ENCODE data around the gene KDM8. TPM values are rescaled to one million over a fixed set of nuclear protein-coding genes. Genes with fewer than 3 reads are reported as not detected.

Gene KDM8
- total RNA-seq (2014; rRNA removed; shearing (Covaris generic)): 2.3 and 3.7 TPM in 2 replicates

DNA sequence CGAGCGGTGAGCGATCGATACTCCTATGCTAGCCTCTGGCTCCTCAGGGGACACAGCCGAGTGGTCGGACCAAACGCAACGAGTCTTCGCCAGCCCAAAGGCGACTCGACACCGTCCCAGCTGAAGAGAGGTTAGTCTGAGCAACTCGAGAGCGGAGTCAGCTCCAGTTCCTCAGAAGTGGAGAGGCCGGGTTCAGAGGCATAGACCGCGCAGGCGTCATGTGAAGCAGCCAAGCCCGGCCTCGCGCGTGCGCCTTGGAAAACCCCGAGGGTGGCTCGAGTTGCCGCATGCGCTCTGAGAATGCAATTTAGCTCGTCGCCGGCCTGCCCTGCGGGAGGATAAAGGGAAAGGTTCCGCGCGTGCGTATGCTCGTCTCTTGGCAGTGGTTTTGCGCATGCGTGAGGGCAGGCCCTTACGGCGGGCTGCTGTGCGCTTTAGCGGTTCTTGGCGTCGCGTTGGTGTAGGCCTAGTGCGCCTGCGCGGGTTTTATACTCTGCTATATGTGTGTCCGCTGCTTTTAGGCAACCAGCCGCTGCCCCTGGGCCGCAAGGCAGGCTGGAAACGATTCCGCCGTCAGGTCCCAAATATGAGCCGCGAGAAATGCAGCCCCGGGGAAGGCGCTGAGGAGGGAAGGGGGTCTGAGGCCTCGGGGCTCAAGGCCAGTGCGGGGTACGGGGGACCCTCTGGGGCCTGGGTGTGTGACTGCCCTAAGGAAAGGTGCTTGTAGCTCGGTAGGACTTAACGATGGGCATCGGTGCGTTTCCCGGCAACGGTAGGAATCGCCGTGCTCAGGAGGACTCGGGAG lies at the start of gene KDM8:
KDM8 (plus strand) TSS at position 20 of the 805 bp plus-strand sequence. CDS start 6,598 bp downstream, outside the sequence.
- DNase-seq (ENCODE audit: low read depth): peak; percentile 99

DNA sequence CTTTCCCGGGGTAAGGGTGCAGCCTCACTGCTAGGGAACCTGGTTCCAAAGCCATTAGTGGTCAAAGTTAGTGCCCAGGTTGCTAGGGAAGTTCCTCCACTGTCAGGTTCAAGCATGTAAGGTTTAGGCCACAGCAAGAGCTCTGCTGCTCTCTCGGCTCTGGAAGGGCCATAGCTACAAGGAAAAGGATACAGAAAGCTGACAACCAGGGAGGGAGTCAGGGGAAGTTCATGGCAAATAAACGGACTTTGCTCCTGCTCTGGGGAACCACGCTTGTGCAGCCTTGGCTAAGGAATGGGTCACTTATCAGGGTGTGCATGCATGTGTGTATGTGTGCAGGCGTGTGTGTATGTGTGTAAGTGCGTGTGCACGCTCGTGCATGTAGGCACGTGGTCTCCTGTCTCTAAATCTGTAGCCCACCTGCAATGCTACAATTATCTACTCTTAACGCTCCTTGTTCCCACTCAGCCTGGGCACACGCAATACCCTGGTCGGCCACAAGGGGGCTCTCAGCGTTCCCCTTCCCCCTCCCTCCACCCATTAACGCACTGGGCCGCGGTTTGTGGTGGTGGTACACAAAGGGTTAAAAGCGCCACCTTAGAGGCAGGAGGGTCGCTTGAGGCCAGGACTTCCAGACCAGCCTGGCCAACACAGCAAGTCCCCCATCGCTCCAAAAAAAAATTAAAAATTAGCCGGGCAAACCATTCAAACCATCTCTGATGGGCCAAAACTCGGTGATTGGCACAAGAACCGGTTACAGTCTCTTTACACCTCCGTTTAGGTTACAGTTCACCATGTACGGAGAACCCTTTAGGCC lies 48.4 kb upstream of the KDM8 start:
- DNase-seq (ENCODE audit: low read depth): peak; percentile 44

DNA sequence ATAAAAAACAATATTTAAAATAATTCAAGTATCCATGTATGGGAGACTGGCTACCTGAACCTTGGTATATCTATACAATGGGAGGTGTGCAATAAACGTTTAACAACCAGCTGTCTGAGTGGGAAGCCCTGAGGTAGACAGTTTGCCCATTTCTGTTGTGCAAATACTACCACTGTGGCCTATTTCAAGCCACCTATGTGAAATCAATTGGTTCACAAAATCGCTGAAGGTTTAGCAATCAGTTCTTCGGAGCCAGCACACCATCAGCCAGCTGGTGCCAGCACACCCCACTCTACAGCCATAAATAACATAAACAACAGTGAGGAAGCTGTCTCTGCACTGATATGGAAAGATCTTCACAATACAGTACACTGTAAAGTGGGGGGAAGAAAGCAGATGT lies 46.7 kb upstream of the KDM8 start:
- no peak for DNase-seq (ENCODE audit: low read depth)

DNA sequence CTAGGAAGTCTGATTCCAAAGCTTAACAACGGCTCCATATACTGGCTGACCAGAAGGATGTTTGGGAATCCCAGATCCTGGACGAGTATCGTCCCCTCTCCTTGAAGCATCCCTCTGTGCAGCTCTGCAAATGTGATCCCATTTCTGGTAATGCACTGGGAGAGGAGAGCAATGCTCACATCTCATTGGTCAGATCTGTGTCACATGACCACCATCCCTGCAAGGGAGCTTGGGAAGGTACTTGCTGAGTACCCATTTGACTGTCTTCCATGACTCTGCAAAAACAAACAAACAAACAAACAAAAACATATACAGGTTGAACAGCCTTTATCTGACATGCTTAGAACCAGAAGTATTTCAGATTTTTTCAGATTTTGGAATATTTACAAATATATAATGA lies 41.9 kb upstream of the KDM8 start:
- DNase-seq (ENCODE audit: low read depth): no peak

DNA sequence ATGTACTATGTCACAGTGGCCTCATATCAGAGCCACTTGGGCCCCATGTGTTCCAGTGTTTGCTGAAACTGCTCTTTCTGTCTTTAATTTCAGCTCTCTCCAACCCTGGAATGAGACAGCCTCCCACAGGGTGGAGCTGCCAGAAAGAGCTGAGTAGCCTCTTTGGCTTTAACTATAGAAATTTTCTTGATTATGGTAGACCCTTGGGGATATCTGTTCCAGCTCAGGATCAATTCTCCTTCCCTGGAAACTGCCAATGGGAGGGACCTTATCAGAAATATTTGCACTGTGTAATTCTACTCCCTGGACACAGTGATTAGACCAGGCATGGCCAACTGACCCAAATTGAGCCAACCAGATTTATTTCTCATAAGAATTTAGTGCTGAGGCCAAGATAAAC lies 39.0 kb upstream of the KDM8 start:
- DNase-seq (ENCODE audit: low read depth): no peak

DNA sequence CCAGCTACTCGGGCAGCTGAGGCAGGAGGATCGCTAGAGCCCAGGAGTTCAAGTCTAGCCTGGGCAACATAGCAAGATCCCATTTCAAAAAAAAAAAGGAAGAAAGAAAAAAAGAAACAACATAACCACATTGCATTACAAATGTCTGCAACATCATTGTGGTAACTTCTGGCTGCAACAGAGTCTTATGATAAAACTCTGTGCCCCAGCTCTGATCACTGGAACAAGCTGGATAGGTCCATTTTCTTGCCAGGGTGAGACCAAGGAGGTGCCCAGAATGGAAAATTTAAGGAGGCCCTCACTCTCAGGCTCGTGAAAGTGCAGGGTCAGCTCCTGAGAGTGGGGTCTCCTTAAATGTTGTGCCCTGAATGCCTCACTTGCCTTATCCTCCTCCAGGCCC lies 37.8 kb upstream of the KDM8 start:
- DNase-seq (ENCODE audit: low read depth): no peak

DNA sequence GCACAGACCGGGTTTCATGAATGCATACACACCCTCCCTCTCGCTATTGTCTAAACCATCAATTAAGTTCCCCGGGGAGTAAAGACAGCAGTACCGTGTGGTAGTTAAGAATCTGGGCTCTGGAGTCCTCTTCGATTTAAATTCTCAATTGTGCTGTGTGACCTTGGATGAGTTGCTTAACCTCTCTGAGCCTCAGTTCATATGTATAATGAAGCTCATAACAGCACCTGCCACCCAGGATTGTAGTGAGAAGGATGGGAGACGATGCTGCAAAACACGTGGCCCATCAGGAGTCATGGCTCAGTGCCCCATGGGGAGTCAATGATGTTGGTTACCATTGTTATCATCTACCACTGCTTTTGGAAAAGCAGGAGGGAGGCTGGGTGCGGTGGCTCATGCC lies 34.5 kb upstream of the KDM8 start:
- DNase-seq (ENCODE audit: low read depth): no peak

DNA sequence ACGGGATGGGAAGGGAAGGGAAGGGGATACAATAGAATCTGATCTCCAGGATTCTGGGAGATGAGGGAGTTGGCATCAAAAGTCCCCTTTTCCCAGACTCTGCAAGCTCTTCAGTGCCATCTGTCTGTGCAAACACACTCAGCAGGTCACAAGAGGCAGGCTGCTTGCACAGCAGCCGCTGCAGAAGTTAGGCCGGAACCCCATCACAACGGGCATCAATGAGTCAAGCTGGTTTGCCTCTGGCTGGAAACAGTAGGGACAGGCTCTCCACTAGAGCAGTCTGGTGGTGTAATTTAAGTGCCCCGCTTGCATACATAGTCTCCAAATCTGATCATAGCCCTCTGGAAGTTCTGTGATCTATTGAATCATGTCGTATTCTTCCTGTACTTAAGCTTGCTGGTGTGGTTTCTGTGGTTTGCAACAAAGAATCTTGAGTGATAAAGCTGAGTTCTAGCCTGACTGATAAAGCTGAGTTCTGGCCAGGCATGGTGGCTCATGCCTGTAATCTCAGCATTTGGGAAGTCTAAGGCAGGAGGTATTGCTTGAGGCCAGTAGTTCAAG lies 33.7 kb upstream of the KDM8 start:
- peak; percentile 86 for DNase-seq (ENCODE audit: low read depth)

DNA sequence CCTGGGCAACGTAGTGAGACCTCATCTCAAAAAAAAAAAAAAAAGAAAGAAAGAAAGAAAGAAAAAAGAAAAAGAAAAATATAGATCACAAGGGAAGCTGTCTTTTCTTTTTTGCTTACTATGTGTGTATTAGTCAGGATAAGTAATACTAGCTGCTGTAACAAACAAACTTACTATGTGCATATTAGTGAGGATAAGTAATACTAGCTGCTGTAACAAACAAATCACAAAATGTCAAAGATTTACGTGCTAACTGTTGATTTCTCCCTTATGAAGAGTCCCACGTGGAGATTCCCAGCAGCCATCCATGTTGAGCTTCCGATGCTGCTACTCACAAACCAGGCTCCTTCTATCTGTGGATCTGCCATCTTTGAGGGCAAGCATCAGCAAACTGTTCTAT lies 31.7 kb upstream of the KDM8 start:
- no peak for DNase-seq (ENCODE audit: low read depth)

DNA sequence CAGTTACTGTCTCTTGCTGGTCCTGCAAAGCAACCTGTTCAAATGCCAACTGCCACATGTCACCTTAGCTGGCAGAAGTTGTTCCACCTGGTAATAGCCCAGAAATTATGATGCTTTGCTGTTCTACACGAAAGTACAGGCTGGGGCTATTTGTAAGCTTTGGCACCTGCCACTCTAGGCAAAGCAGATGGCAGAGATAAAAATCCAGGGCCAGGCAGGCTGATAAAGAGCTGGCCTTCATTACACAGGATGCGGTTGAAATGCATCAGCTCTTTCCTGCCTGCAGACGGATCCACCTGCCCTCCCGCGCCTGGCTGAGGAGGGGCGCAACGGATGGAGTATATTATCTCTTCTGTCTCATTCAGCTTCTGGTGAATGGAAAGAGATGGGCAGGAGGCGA lies 29.3 kb upstream of the KDM8 start:
- DNase-seq (ENCODE audit: low read depth): no peak

DNA sequence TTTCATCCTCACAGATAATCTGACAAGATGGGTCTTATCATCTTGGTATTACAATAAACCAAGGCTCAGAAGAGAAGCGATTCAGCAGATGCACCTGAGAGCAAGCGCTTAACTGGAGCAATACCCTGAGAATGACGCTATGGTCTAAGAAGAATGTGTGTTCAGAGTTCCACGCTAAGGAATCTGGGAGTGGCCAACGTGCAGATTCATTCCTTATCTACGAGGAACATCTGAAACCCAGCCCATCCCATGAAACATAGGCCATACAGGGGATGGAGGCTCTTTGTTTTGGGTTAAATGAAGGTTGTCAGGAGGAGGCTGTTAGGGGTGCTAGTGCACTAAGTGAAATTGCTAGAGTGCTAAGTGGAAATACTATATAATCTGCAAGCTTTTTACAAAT lies 28.5 kb upstream of the KDM8 start:
- DNase-seq (ENCODE audit: low read depth): peak; percentile 7

DNA sequence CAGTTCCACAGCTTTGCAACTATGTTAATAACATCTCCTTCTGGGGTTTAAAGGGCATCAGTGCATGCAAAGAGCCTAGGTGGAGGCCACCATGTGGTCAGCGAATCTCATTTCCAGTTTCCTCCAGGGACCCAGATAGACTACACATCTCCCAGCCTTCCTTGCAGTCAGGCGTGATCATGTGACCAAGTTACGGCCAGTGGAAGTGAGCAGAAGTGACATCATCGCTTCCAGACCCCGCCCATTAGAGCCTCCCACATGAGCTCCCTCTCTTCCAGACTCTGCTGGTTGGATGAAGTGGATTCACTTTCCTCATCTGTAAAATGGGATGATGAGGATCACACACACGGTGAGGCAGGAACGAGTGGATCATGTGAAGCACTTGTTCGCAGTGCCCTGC lies 27.4 kb upstream of the KDM8 start:
- no peak for DNase-seq (ENCODE audit: low read depth)

DNA sequence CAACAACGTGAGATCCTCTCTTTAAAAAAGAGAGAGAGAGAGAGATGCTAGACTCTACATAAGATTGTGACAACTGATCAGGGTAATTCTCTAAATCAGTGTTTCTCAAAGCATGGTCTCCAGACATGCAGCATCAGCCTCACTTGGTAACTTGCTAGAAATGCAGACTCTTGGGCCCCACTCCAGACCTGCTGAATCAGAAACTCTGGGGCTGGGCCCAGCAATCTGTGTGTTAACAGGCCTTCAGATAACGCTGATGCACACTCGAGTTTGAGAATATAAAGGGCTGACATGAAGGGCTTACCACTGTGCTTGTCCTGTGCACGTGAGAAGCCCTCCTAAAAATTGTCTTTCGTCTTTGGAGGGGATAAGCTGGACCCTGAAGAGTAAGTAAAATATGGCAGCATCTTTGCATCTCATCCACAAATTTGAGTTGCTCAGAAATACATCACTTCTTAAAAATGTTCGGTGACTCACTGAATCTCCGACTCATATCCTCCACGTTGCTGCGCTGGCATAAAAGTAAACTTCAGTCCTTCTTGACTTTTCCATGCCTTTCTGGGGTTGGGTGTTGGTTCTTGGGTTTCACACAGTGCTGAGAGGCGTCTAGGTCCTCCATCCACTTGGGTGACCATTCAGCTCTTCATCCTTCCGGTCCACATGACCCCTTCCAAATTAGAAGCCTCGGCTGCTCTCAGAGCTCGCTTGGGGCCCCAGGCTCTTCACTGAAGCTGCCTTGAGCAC lies 26.1 kb upstream of the KDM8 start:
- peak; percentile 58 for DNase-seq (ENCODE audit: low read depth)

DNA sequence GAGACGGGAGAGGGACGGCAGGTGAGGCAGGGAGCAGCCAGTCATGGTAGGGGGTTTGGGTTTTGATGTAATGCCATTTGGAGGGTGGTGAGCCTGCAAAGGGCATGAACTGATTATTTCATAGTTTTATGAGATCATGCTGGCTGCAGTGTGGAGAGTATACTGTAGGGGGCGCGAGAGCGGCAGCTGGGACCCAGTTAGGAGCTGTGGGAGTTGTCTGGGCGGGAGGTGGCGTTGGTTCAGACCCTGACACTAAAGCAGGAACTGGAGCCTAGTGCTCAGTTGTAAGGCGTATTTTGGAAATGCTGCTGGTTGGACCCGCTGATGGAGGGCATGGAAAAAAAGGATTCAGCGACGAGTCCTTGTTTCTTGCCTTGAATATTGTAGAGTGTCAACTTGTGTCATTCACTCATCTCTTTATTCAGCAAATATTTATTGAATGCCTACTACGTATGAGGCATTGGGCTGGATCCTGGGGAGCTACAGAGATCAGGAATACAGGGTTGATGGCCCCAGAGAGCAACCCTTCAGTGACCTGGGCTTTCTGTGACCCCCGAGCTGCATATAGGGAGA lies 23.7 kb upstream of the KDM8 start:
- DNase-seq (ENCODE audit: low read depth): peak; percentile 65

DNA sequence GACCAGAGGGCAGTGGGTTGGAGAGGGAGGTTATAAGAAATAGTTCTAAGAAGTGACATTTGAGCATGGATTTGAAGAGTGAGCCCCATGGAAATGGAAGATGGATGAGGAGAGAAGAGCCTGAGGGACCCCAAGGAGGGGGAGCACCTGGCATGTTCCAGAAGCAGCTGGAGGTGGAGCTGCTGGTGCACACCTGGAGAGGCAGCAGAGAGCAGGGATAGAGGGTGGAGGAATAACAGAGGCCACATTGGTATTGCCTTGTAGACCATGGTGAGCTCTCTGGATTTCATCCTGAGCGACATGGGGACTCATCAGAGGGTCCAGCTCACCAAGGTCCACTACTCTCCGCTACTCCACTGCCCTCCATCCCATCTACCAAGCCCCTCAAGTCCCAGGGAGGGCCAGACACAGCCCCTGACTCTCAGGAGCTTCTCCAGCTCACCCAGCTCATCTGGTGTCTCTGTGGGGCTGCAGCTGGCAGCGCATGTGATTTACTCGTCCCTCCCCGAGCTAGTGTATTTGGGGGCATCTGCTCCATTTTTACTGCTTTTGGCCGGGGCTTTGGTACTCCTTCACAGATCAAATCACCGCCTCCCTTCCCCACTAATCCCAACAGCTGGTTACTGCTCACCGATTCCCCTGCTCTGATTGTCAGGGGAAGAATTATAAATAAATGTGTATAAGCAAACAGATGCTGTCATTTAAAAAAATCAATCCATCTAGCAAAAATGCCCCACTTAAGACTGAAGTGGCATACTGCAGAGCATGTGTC lies 22.1 kb upstream of the KDM8 start:
- DNase-seq (ENCODE audit: low read depth): no peak

DNA sequence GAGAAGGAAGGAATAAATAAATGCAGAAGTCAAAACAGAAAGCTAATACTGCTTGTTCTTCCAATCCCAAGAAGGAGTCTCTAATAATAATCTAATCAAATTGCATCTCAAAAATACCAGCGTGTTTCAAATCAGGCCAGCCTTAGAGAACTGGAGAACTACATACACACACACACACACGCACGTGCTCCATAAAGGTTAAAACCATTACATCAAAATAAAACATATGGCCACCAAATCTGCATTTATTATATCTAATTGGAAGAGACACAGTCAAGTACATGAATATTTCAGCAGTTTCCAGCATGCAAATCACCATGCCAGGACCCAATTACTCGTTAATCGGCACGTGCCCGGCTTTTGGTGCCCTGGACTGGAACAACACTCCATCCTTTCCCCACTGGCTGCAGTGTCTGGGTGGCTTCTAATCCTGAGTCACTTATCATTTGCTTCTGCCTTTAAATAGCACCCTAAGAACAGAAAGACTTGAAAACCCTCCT lies 20.4 kb upstream of the KDM8 start:
- no peak for DNase-seq (ENCODE audit: low read depth)

DNA sequence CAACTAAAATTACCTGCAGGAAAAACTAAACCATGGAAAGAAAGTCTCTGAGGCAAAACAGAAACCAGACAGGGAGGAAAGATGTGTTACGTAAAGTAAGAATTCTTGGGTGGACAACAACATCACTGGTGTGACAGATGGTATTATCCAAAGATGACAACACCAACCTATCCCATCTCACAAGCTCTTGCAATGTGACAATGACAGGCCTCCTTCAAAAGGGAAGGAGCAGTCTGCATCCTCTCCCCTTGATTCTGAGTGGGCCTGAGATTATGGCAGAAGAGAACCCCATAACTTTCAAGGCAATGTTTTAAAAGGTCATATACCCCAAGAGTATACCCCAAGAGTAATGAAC lies 17.6 kb upstream of the KDM8 start:
- no peak for DNase-seq (ENCODE audit: low read depth)

DNA sequence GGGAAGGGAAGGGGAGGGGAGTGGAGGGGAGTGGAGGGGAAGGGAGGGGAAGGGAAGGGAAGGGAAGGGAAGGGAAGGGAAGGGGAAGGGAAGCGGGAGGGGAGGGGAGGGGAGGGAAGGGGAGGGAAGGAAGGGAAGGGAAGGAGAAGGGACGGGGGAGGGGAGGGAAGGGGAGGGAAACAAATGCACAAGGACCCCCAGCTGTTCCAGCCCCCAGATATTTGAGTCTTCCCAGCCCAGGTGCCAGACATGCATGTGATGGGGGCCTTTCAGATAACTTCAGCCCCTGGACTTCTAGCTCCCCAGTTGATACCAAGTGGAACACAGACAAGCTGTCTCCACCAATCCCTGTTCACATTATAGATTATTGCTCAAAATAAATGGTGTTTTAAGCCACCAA lies 14.7 kb upstream of the KDM8 start:
- no peak for DNase-seq (ENCODE audit: low read depth)

DNA sequence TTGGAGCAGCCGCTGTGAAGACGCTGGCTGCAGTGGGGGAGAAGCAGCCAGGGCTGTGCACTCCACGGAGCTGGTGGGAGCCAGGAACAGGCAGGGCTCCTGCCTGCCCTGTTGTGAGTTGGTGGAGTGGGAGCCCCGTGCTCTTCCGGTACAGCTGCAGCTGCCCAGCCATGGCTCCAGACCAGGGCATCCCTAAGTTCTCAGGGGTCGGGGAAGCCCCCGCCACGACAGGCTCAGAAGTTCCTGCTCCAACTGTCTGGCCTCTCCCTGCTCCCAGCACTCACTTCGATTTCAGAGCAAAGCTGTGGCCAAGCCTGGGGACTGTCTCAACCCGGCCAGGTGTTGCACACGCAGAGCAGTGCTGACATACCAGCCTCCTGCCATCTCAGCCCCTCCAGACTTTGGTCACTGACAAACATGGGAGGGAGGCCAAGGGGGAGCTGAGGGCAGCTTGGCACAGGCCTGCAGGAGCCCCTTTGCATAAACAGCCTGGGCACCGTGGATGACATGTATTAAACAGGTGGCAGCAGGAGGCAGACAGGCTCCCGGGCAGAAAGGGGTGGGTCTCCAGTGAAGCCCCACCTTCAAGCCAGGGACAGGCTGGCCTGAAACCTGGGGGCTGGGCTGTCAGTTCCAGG lies 13.9 kb upstream of the KDM8 start:
- no peak for DNase-seq (ENCODE audit: low read depth)

DNA sequence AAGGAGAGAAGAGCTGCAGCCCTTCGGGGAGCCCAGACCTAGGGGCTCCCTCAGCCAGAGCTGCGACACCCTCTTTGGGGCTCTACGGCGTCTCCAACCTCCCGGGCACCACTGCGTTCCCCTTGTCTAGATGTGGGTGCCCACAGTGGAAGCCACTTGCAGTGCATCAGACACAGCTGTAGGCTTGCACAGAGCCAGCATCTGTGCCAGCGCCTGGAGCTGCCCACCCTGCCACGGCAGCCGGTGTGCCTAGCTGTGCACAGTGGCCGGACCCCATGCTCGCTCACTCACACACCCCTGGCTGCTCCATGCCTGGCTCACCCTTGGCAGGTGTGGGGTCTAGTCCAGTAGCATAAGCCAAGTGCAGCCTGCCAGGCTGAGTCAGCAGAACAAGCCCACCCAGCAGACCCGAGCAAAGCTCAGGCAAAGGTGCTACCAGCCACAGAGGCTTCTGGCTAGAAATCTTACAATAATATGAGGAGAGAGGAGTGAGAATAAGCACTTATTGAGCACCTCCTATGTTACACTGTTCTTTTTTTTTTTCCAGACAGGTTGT lies 12.9 kb upstream of the KDM8 start:
- DNase-seq (ENCODE audit: low read depth): no peak
